WTC11 (cell line): ENCODE data around the gene RASGRF1. TPM values are rescaled to one million over a fixed set of nuclear protein-coding genes. Genes with fewer than 3 reads are reported as not detected.

Experiments used
- ATAC-seq: fragments of 200-7000 bp; cut with Tn5 transposase; 2 replicates; pipeline ENCODE4 v1.10.0; 2021; ENCODE audit warnings: mild to moderate bottlenecking, moderate library complexity
- CTCF ChIA-PET: fragments of 300-600 bp; sonication (Branson Sonifier 250); formaldehyde crosslinking; loops from one replicate; lab custom pipeline; 2021; ENCODE audit warnings: antibody characterized with exemption; lab: Charles Lee
- POLR2A ChIA-PET: fragments of 350-600 bp; sonication (Branson Sonifier 250); formaldehyde crosslinking; loops from one replicate; lab custom pipeline; 2021; ENCODE audit warnings: antibody characterized with exemption; lab: Charles Lee
- DNase-seq: peaks from one replicate; pipeline ENCODE4 v3.0.0; 2021; ENCODE audit warnings: low spot score
- H3K27ac Mint-ChIP-seq: 2 replicates; pipeline ENCODE4 v1.8.0; 2021; ENCODE audit warnings: mixed read lengths
- H3K27me3 Mint-ChIP-seq: 2 replicates; pipeline ENCODE4 v1.8.0; 2021; ENCODE audit warnings: low read depth, mild to moderate bottlenecking, moderate library complexity, mixed read lengths
- H3K36me3 Mint-ChIP-seq: 2 replicates; pipeline ENCODE4 v1.8.0; 2021; ENCODE audit warnings: mixed read lengths
- H3K4me1 Mint-ChIP-seq: 2 replicates; pipeline ENCODE4 v1.8.0; 2022; ENCODE audit warnings: mixed read lengths
- H3K4me3 Mint-ChIP-seq: 2 replicates; pipeline ENCODE4 v1.8.0; 2021; ENCODE audit warnings: mild to moderate bottlenecking, moderate library complexity, mixed read lengths
- H3K9me3 Mint-ChIP-seq: 2 replicates; pipeline ENCODE4 v1.8.0; 2021; ENCODE audit warnings: mixed read lengths
- CREB1 ChIP-seq: sonication (generic); formaldehyde crosslinking; IDR thresholded peaks from 2 replicates; pipeline ENCODE4 v1.8.0; 2023; ENCODE audit warnings: mild to moderate bottlenecking, missing genetic modification reagents
- CTCF ChIP-seq: fragments of 200-600 bp; IDR thresholded peaks from 2 replicates; pipeline ENCODE4 v1.8.0; 2022; ENCODE audit warnings: antibody characterized with exemption
- E2F1 ChIP-seq: sonication (generic); formaldehyde crosslinking; IDR thresholded peaks from 2 replicates; pipeline ENCODE4 v1.8.0; 2022; ENCODE audit warnings: mild to moderate bottlenecking, missing genetic modification reagents
- FOXJ3 ChIP-seq: sonication (generic); formaldehyde crosslinking; IDR thresholded peaks from 2 replicates; pipeline ENCODE4 v1.9.0; 2021; ENCODE audit warnings: missing genetic modification reagents, mild to moderate bottlenecking, borderline replicate concordance
- FOXK1 ChIP-seq: sonication (generic); formaldehyde crosslinking; IDR thresholded peaks from 2 replicates; pipeline ENCODE4 v1.8.0; 2022; ENCODE audit warnings: mild to moderate bottlenecking, moderate library complexity, missing genetic modification reagents
- IRF1 ChIP-seq: sonication (generic); formaldehyde crosslinking; IDR thresholded peaks from 2 replicates; pipeline ENCODE4 v1.8.0; 2023; ENCODE audit warnings: missing genetic modification reagents
- KAT7 ChIP-seq: sonication (generic); formaldehyde crosslinking; IDR thresholded peaks from 2 replicates; pipeline ENCODE4 v1.8.1; 2023; ENCODE audit warnings: missing genetic modification reagents, mild to moderate bottlenecking, borderline replicate concordance
- MXD4 ChIP-seq: fragments of 250-450 bp; sonication (Bioruptor Pico); IDR thresholded peaks from 2 replicates; pipeline ENCODE4 v1.8.0; 2021; ENCODE audit warnings: mild to moderate bottlenecking, moderate library complexity, borderline replicate concordance
- NFATC4 ChIP-seq: fragments of 250-450 bp; sonication (Bioruptor Pico); IDR thresholded peaks from 2 replicates; pipeline ENCODE4 v1.9.0; 2021; ENCODE audit warnings: mild to moderate bottlenecking
- TEAD1 ChIP-seq: sonication (generic); formaldehyde crosslinking; IDR thresholded peaks from 2 replicates; pipeline ENCODE4 v1.8.0; 2022; ENCODE audit warnings: mild to moderate bottlenecking, missing genetic modification reagents
- TP53 ChIP-seq: sonication (generic); formaldehyde crosslinking; IDR thresholded peaks from 2 replicates; pipeline ENCODE4 v1.8.1; 2023; ENCODE audit warnings: mild to moderate bottlenecking, missing genetic modification reagents
- USF1 ChIP-seq: sonication (generic); formaldehyde crosslinking; IDR thresholded peaks from 2 replicates; pipeline ENCODE4 v1.8.0; 2022; ENCODE audit warnings: mild to moderate bottlenecking, missing genetic modification reagents
- ZNF396 ChIP-seq: fragments of 250-450 bp; sonication (Bioruptor Pico); IDR thresholded peaks from 2 replicates; pipeline ENCODE4 v1.8.0; 2021; ENCODE audit warnings: mild to moderate bottlenecking, moderate library complexity, borderline replicate concordance
- ZNF512 ChIP-seq: sonication (generic); formaldehyde crosslinking; IDR thresholded peaks from 2 replicates; pipeline ENCODE4 v1.8.1; 2022; ENCODE audit warnings: missing genetic modification reagents, borderline replicate concordance
- ZNF532 ChIP-seq: fragments of 250-450 bp; sonication (Bioruptor Pico); IDR thresholded peaks from 2 replicates; pipeline ENCODE4 v1.9.0; 2021; ENCODE audit warnings: mild to moderate bottlenecking, borderline replicate concordance
- total RNA-seq: library from RNA; stranded (reverse); gene quantifications from 3 replicates; pipeline ENCODE4 v1.2.3, GENCODE V29; 2021

The RASGRF1 gene
- total RNA-seq, 1 experiment from 2014 or later, result 0.85 TPM

- TF ChIP-seq ZNF532 (CRISPR knock-in tag), result no peak
- no peak for TF ChIP-seq USF1 (CRISPR knock-in tag)
- no peak for TF ChIP-seq IRF1
- no peak for TF ChIP-seq E2F1 (CRISPR knock-in tag)
- TF ChIP-seq ZNF396 (CRISPR knock-in tag), result no peak
These were observed 40.2 kb downstream of the RASGRF1 start (continued) for GRCh38 chr15:79050341-79050740.

GRCh38 chr15:79049416-79049815 lies 41.2 kb downstream of the RASGRF1 start:
- POLR2A ChIA-PET, result no interaction called here
- peaks cover 32% of the 10 kb centered on the region for H3K27me3 Mint-ChIP-seq
- CTCF ChIA-PET, result interaction anchor here (0.6 to 3.4 kb wide), 5 partner anchors 21 to 142 kb away, joined by 3 to 20 read pairs (median 5); no protein-coding TSS in a partner anchor

More at GRCh38 chr15:79049416-79049815, 41.2 kb downstream of the RASGRF1 start:
- Mint-ChIP-seq H3K4me3 (no peak overlapping the region), H3K36me3 (no peaks in the 10 kb centered on the region), H3K9me3 (no peaks in the 10 kb centered on the region)
- DNase-seq (no peak), ATAC-seq (no peak)
- TF ChIP-seq NFATC4 (CRISPR knock-in tag) (no peak), ZNF512 (CRISPR knock-in tag) (no peak), FOXK1 (CRISPR knock-in tag) (no peak), KAT7 (CRISPR knock-in tag) (no peak), FOXJ3 (CRISPR knock-in tag) (no peak), TP53 (no peak), TEAD1 (CRISPR knock-in tag) (no peak), IRF1 (no peak), MXD4 (CRISPR knock-in tag) (no peak), CTCF (no peak), CREB1 (no peak)
- TF ChIP-seq, all 79 proteins: peak for 0
- Mint-ChIP-seq H3K4me1 (no peaks in the 10 kb centered on the region), H3K27ac (no peak overlapping the region)
